Jurkat, Clone E6-1 (cell line): Measurements from ENCODE around the gene PPT2.
"Not testable (repeated sequence)": the region's sequence is repeated elsewhere in the genome, so short reads cannot be mapped to it uniquely, and the experiment has no call there.

Experiments
- DNase-seq: peaks from one replicate; pipeline ENCODE4 v3.0.0-alpha.2; 2011; ENCODE audit warnings: low read depth, low spot score
- H3K4me3 ChIP-seq: 2 replicates; pipeline ENCODE4 v1.5.1; 2011; ENCODE audit warnings: mild to moderate bottlenecking, low read length, control low read depth, moderate library complexity

The PPT2 gene

DNA sequence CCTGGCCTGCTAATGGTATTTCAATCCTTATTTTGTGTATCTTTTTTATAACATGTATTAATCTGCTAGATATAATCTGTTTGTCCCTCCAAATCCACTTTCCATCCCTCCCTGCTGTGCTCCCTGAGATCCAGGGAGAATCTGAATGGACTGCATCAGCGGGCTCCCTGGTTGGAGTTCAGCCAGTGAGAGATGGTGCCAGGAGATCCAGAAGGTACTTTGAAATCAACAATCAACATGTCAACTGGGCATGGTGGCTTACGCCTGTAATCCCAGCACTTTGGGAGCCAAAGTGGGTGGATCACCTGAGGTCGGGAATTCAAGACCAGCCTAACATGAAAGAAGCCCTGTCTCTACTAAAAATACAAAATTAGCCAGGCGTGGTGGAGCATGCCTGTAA lies 30.3 kb upstream of the PPT2 start:
- no peak for DNase-seq
- no peak overlapping the region for H3K4me3 ChIP-seq

DNA sequence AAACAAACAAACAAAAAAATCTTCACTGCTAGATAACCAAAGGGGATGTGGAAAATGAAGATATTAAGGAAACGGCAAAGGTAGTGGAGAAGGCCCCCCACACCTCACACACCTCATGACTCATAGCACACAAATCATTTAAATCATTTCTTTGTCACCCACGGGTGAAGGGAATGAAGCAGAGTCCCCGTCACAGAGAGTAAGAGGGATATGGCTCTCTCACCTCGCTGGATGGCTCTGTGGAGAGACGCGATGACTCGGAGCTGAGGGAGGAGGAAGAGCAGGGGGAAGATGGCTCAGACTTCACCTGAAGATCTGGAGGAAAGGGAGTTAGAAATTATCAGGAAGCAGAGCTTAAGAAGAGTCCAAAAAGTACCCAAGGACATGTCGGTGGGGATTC lies 27.1 kb upstream of the PPT2 start:
- H3K4me3 ChIP-seq = peak overlapping the region; percentile 100
- DNase-seq = no peak

DNA sequence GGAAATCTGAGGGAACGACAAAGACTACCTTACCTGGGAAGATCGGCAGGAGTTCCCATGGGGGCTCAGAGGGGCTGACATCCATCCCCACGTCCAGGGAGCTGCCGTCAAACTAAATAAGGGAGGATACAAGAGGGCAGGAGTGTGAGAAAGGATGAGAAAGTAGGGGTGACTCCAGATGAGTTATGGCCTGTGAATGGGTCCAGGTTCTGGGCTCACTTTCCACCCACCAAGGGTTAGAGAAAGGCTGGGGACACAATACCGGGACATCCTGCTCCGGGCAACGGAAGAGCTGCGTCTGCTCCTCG lies 26.6 kb upstream of the PPT2 start:
- DNase-seq = no peak

DNA sequence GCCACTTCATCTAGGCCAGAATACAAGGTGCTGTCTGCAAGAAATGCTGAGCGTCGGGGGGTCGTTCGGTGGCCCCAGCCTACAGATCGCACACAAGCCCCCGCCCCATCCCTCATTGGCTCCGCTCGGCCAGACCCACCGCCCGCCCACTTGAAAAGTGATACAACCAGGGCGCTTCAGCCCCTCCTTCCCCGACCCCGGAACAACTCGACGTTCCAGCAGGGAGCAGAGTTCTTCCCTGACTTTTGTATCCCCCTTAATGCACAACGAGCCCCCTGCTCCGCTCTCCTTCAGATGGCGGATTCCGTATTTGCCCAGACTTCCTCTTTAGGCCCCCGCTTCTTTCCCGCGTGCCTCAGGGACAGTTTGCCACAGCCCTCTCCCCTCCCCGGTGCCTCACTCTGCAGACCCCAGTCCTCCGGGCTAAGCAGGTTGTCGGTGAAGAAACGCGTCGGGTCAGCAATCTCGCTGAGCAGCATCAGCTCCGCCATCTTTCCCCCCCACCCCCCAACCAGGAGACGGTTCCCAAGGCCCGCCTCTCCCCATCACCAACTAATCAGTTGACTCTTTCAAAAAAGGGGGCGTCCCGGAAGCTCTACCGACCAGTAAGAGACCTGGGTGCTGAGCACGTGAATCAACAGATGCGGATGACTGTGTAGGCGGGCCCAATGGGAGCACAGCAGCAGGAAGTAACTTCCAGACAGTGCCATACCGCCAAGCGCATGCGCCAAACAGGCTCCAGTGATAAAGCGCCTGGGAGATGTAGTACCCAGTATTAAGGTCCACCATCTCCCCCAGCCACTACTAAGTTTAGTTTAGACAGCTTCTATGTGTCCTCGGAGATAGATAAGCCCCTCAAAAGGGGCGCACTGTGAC lies 26.0 kb upstream of the PPT2 start, which contains the start of gene ATF6B:
Gene ATF6B, minus strand, starts transcription at position 530 of the 876 bp plus-strand sequence. Its CDS starts 39 bp downstream, at position 491.
- peak within 1 kb of the TSS; percentile 100 for H3K4me3 ChIP-seq
- peak; percentile 100 for DNase-seq

More for the DNA sequence above, 26.6 kb upstream of the PPT2 start:
- peak overlapping the region; percentile 100 for H3K4me3 ChIP-seq

DNA sequence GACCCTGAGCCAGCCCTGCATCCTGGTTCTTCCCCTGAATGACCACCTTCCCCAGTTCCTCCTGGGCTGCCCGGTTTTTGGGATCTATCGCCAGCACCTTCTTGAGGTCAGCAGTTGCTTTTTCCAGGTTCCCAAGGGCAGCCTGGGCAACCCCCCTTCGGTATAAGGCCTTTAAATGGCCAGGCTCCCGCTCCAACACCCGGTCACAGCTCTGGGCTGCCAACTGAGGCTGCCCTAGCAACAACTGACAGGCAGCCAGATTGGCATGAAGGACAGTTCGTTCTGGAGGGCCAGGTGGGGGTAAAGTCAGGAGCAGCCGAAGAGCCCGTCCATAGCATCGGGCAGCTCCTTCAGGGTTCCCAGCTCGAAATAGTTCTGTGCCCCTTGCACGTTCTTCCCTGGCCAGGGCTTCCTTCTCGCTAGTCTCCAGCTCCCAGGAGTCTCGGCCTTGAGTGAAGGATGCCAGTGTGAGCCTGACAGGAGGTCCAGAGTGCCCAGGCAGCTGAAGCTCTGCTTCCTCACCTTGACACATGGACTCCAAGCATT lies 25.1 kb upstream of the PPT2 start:
- peak overlapping the region; percentile 84 for H3K4me3 ChIP-seq
- no peak for DNase-seq

DNA sequence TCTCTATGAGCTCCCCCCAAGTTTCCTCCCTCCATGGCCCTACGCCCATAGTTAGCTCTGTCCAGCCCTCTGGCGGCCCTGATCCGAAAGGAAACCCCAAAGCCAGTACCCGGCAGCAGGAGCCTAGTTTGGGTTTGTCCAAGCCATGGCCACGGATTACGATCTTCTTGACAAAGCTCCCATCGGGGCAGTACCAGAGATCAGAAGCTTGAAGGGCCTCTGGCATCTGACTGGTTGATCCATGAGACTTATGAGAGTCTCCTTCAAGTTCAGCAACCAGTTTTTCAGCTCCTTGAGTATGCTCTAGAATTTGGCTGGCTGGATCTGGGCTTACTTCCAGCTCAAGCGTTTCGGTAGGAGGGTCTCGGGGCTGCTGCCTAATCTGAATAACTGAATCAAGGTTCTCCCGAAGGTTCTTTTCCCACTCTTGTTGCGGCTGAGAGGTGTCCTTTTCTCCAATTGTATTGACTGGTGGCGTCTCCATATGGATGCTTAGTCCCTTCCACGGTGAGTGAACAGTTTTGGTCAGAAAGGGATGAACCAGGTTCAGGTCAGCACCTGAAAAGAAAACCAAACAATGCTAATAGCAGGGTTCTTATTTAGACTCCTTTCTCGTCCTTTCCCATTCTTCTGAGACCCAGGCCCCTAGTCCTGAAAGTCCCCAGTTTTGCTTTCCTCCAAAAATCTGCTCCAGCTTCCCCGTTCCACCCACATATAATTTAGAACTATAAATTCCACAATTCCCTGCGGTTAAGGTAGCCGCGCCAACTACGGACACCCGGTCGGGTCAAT lies 24.4 kb upstream of the PPT2 start:
- DNase-seq = no peak
- H3K4me3 ChIP-seq = peak overlapping the region; percentile 84

DNA sequence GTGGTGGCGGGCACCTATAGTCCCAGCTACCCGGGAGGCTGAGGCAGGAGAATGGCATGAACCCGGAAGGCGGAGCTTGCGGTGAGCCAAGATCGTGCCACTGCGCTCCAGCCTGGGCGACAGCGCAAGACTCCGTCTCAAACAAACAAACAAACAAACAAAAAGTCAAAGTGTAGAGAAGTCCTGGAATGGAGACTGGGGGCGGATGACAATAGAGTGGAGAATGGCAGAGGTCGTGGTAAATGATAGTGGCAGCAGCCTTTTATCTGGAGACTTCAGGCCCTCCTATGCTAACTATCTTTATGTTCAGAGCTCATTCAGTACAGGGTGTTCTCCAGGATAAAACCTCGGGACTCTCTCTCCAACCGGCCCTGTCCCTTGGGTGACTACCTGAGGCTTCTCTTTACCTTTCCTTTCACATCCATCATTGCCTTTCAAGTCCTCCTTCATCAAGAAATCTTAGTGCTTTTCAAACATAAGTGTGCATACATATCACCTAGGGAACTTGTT lies 22.4 kb upstream of the PPT2 start:
- no peak overlapping the region for H3K4me3 ChIP-seq

DNA sequence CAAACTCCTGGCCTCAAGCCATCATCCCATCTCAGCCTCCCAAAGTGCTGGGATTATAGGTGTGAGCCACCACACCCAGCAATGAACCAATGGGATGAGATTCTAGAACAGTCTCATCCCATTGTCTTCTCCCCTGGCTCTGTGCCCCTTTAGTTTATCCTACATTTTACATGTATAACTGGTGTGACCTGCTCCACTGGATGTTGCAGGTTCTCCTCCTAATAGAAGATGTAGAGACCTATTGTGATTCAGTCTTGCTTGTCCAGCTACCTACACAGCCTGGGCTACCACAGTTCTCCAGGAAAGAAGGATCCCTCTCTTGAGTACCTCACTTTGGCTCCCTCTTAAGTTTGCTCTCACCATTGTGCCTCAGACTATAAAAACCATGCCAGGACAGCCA lies 21.8 kb upstream of the PPT2 start:
- DNase-seq = no peak
- no peak overlapping the region for H3K4me3 ChIP-seq

More for the DNA sequence above, 22.4 kb upstream of the PPT2 start:
- DNase-seq = no peak

DNA sequence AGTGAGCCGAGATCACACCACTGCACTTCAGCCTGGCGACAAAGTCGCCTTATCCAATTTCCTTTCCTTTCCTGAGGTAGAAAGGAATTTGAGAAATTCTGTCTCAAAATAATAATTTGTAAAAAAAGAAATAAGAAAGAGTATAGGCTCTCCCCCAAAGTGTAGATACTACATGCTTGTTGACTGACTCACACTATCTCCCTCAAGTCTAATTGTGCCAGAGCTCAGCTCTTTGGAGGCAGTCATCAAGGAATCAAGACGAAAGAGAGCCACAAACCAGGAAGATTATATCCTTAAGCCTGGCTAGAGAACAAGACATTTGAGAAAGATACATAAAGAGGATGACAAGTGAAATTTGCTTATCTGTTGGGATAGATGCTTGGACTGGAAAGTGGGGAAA lies 20.2 kb upstream of the PPT2 start:
- no peak for DNase-seq
- H3K4me3 ChIP-seq = no peak overlapping the region

DNA sequence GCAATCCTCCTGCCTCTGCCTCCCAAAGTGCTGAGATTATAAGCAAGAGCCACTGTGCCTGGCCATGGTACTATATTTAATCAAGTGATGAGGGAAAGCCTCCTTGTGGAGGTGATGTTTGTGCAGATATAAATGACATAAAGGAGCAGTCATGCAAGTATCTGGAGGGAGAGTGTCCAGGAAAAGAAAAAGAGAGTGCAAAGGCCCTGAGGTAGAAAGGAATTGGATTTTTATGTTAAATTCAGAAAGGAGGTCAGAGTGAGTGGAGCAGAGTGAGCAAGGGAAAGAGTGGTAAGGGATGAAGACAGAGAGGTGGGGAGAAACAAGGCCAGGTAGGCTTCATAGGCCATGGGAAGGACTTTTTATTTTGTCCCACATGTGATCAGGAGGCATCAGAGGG lies 16.5 kb upstream of the PPT2 start:
- H3K4me3 ChIP-seq = no peak overlapping the region
- no peak for DNase-seq

DNA sequence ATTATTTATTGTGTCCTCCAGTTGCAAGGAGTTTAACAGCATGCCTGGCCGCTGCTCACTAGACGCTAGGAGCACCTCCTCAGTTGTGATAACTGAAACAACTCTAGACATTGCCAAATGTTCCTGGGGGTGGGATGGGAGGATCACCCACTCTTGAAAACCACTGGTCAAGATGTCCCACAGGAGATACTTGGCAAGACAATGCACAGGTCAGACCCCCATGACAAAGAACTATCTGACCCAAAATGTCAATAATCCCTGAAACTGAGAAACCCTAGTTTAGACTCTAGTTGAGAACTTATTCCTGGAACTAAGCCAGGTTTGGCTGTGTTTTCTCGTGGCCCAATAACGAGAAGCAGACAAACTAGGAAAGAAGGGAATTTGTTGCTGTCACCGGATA lies 14.4 kb upstream of the PPT2 start:
- no peak for DNase-seq
- no peak overlapping the region for H3K4me3 ChIP-seq

DNA sequence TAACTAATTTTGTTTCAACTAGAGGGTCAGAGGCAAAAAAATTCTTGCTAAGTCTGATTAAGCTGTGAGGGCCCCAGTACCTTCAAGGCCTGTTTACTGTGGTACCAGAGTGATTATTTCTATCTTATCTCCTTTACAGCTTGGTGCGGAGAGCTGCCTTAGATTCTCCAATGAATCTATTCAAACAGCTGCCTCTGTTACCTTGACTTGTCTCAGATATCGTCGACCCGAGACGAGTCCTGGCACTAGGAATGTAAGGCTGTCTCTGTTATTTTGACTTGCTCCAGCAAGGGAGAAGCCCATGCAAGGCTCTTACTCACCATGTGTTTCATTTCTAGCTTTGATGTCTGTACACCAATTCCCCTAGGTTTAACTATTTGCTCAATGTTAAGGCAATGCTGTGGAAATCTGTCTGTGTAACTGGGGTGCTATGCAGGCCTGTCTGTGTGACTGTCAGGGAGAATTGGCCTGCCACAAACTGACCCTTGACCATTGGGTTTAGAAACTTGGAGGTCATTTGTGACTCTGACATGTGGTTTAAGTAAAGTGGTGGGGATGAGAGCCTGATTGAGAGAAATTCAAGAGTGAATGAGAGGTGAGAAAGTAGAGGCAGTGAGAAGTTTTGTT lies 13.4 kb upstream of the PPT2 start:
- H3K4me3 ChIP-seq = no peak overlapping the region
- DNase-seq = no peak

DNA sequence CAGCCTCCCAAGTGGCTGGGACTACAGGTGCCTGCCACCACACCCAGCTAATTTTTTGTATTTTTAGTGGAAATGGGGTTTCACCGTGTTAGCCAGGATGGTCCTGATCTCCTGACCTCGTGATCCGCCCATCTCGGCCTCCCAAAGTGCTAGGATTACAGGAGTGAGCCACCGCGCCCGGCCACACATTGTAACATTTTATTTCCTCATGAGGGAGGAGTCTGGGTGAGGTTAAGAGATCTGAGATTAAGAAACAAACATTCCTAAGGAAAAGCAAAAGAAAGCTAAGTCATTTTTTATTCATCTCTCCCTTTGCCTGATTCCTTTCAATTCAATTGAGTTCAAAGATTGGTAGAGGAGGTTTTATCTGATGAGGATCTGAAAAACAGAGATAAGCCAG lies 9.7 kb upstream of the PPT2 start:
- not testable (repeated sequence) for DNase-seq, H3K4me3 ChIP-seq

DNA sequence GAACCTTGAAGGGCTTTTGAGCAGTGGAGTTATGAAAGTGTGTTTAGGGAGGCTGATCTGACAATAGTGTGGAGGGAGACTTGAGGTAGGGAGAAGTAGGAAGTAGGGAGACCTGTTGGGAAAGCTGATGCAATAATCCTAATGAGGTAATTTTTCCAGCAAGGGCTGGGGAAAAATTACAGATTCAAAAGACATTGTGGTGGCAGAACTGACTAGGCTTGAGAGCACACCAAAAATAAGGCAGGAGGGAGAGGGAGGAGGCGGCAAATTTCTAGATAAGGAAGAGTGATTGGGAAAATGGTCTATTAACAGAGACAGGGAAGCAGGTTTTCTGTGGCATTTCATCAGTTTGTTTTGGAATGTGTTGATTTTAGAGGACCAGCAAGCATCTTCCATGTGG lies 7.7 kb upstream of the PPT2 start:
- no peak for DNase-seq
- H3K4me3 ChIP-seq = no peak overlapping the region

DNA sequence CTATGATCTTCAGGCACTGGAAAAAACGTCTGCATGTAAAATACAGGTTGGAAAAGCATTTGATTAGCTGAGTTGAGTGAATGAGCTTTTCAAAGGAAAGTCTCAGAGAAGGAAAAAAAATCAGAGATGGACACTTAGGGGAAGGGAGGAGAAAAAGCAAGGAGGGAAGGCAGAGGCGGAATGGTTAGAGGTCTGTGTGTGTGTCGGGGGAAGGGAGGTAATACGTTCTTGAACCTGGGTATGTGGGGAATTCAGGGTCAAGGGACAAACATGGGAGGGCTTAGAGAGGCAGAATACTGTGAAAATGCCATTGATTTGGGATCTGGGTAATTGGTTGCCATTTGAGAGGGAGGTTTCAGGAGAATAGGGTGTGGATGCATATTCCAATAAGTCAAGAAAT lies 7.3 kb upstream of the PPT2 start:
- no peak for DNase-seq
- no peak overlapping the region for H3K4me3 ChIP-seq

DNA sequence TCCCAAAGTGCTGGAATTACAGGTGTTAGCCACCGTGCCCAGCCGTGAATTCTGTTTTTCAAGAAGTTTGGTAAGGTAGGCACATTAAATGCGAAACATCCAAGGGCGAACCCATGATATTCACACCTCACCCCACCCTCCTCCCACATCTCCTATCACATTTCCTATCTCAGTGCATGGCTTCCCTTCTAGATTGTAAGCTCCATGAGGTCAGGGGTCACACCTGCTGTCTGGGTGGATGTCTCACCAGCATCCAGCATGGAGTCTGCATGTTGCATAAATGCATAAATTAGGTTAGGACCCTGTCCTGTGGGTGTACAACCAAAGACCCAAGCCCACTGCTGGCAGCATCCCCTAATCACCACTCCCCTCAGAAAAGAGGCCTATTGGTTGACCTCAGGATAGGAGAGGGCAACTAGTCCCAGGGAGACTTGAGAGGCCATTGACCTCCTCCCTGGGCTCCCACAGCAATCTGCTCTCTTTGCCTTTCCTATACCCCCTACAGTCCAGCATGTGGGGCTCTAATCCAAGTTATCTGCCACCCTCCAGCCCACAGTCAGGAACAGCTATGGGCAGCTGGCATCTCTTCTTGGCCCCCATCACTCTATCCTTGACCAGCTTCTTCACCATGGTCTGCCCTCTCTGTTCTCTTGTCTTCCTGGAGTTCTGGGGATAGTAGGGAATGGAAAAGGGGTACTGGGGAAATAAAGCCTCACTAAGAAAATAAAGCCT lies 6.4 kb upstream of the PPT2 start:
- no peak for DNase-seq
- H3K4me3 ChIP-seq = no peak overlapping the region

DNA sequence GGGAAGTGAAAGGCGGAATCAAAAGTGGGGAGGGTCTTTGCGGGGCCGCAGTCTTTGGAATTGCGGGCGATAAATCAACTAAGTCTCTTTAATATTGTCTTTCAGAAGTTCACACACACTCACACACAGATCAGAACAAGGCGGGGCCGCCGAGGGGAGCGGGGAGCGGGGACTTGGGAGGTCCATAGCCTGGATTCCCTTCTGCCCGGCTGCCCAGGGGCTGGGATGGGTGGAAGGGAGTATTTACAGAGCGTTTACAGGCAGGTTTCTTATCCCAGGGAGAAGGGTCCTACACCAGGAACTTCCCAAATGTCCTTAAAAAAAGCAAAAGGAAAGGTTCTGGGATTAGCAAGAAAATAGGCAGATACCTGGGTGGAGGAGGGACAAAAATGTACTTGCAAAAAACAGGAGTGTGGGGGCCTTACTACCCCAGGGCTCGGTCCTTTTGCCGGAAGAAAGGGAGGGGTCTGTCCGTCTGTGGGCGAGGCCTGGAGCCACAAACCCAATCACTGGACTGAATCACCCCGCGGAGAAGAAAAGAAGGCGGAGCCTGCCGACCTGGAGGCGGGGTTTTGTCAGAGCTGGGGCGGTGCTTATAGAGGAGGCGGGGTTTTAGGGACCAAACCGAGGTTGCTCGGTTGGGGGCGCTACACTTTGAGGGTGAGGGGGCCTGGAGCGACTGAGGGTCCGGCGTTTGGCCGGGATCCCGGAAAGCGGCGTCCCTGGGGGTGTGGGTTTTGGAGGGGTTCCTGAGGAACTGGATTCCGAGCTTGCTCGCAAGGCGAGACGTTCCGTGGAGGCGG lies 5.5 kb upstream of the PPT2 start:
- H3K4me3 ChIP-seq = no peak overlapping the region
- DNase-seq = no peak

DNA sequence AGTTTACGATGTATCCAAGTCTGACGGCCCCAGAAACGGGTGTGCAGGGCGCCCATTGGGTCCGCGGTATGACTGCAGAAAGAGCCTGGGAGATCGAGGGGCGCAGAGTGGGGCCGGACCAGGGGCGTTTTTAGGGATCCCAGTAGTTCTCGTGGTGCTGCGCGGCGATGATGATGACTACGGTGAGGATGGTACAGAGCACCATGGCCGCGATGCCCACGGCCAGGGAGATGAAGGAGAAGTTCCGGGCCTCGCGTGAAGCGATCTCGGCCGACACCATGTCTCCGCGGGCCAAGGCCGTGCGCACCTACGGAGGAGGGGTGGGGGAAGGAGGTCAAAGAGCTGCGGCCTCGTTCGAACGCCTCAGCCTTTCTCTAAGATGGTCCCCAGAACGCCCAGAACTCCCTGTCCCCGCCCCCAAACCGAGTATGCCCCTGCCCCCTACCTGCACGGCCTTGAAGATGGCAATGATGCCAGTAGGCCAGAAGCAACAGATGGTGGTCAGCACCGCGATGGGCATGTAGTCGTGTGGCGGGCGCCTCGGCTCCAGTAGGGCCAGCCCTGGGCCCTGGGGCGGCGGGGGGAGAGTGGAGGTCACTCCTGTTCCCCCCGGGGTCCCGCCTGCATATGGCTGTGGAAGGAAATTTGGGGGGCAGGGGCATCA lies 4.7 kb upstream of the PPT2 start:
- DNase-seq = no peak
- H3K4me3 ChIP-seq = no peak overlapping the region
